HG03520 (cell line): ENCODE measurements around the gene SLC30A4.
"Not testable (repeated sequence)": the region's sequence is repeated elsewhere in the genome, so short reads cannot be mapped to it uniquely, and the experiment has no call there.

Experiments used
- ATAC-seq: cut with Tn5 transposase; IDR thresholded peaks from one replicate; pipeline ENCODE4 v1.9.1; 2021; ENCODE audit warnings: mild to moderate bottlenecking, moderate library complexity; ENCODE audit not compliant: unreplicated experiment

The SLC30A4 gene

GRCh38 chr15:45510758-45511280 lies 11.7 kb downstream of the SLC30A4 start:
- ATAC-seq, result no peak

- not testable (repeated sequence) for ATAC-seq
Measured at GRCh38 chr15:45507143-45507542, 15.4 kb downstream of the SLC30A4 start.

- ATAC-seq, result no peak
Measured at GRCh38 chr15:45499426-45499825, 23.1 kb downstream of the SLC30A4 start.

GRCh38 chr15:45498701-45499100 lies 23.9 kb downstream of the SLC30A4 start:
- ATAC-seq, result no peak

GRCh38 chr15:45497261-45497660 lies 25.3 kb downstream of the SLC30A4 start:
- no peak for ATAC-seq

- no peak for ATAC-seq
Measured at GRCh38 chr15:45496658-45497057, 25.9 kb downstream of the SLC30A4 start.

GRCh38 chr15:45495588-45495987 lies 27.0 kb downstream of the SLC30A4 start:
- no peak for ATAC-seq

GRCh38 chr15:45489690-45490238 lies 32.8 kb downstream of the SLC30A4 start:
- no peak for ATAC-seq

- no peak for ATAC-seq
Measured at GRCh38 chr15:45486317-45486716, 36.2 kb downstream of the SLC30A4 start.

GRCh38 chr15:45481135-45481534 lies 41.4 kb downstream of the SLC30A4 start:
- no peak for ATAC-seq

GRCh38 chr15:45476410-45476809 lies 46.1 kb downstream of the SLC30A4 start:
- ATAC-seq, result no peak

GRCh38 chr15:45474799-45475198 lies 47.8 kb downstream of the SLC30A4 start:
- no peak for ATAC-seq

- ATAC-seq, result no peak
Measured at GRCh38 chr15:45473068-45473467, 49.5 kb downstream of the SLC30A4 start.

GRCh38 chr15:45471151-45471550 lies 51.4 kb downstream of the SLC30A4 start:
- ATAC-seq, result no peak

- no peak for ATAC-seq
Measured at GRCh38 chr15:45469441-45469840, 53.1 kb downstream of the SLC30A4 start.

GRCh38 chr15:45469027-45469426 lies 53.5 kb downstream of the SLC30A4 start:
- ATAC-seq, result no peak

- no peak for ATAC-seq
Measured at GRCh38 chr15:45468294-45468693, 54.3 kb downstream of the SLC30A4 start.

- no peak for ATAC-seq
Measured at GRCh38 chr15:45458746-45459403, 63.7 kb downstream of the SLC30A4 start.

- ATAC-seq, result peak; percentile 46
Measured at GRCh38 chr15:45457641-45458539, 64.7 kb downstream of the SLC30A4 start.

GRCh38 chr15:45457220-45457619 lies 65.3 kb downstream of the SLC30A4 start:
- ATAC-seq, result no peak

GRCh38 chr15:45456212-45457106 lies 66.1 kb downstream of the SLC30A4 start:
- no peak for ATAC-seq
